Hematopoietic multipotent progenitor cell treated with erythropoietin and hydrocortisone succinate and interleukin-3 and kit ligand, for 4 days (in vitro differentiated cells): ENCODE results near the gene SMIM45.
"Not testable (repeated sequence)": the region's sequence is repeated elsewhere in the genome, so short reads cannot be mapped to it uniquely, and the experiment has no call there.

Experiments used
- DNase-seq: peaks from one replicate; pipeline ENCODE4 v3.0.0-alpha.2; 2015

SMIM45 gene

DNA sequence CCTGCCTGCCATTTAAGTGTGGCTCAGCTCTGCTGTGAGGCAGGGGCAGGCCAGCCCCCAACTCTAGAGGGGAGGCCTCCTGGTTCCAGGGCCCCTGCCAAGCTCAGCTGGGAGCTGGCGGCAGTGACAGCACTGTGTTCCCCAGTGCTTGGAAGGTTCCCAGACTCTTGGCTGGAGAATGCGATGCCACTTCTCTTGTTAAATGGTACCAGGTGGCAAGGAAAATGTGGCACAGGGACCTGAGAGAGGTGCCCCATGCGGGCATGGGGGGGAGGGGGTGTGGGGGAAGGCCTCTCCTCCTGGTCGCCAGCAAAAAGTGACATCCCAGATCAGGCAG is 17.0 kb upstream of the SMIM45 start:
- DNase-seq = no peak

- no peak for DNase-seq
Measured at GRCh38 chr22:41935509-41935908, 16.4 kb upstream of the SMIM45 start.

GRCh38 chr22:41936894-41937169 is 15.1 kb upstream of the SMIM45 start:
- no peak for DNase-seq

- peak; percentile 62 for DNase-seq
Measured at GRCh38 chr22:41939981-41940831, 11.7 kb upstream of the SMIM45 start.

- DNase-seq = peak; percentile 90
Measured at GRCh38 chr22:41940832-41941765, 10.9 kb upstream of the SMIM45 start.

DNA sequence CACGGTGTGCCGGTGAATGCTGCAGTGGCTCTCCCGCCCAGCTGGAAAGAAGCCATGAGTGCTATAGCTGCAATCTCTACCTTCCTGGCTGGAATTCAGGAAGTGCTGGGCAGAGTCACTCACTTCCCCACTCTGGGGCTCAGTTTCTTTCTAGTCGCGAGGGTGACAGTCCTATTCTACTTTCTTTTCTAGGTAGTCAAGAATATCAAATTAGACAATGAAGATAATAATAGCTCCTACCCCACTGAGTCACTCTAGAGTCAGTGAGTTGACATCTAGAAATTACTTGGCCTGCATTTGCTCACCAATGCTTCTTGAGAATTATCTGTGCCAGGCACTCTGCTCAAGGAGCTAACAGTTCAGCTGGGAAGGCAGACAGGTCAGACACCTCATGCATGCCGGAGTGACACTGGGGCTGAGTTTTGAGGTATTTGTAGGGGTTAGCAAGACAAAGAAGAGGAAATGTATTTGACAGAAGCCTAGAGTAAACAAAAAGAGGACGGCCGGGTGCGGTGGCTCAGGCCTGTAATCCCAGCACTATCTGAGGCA is 8.2 kb upstream of the SMIM45 start:
- no peak for DNase-seq

DNA sequence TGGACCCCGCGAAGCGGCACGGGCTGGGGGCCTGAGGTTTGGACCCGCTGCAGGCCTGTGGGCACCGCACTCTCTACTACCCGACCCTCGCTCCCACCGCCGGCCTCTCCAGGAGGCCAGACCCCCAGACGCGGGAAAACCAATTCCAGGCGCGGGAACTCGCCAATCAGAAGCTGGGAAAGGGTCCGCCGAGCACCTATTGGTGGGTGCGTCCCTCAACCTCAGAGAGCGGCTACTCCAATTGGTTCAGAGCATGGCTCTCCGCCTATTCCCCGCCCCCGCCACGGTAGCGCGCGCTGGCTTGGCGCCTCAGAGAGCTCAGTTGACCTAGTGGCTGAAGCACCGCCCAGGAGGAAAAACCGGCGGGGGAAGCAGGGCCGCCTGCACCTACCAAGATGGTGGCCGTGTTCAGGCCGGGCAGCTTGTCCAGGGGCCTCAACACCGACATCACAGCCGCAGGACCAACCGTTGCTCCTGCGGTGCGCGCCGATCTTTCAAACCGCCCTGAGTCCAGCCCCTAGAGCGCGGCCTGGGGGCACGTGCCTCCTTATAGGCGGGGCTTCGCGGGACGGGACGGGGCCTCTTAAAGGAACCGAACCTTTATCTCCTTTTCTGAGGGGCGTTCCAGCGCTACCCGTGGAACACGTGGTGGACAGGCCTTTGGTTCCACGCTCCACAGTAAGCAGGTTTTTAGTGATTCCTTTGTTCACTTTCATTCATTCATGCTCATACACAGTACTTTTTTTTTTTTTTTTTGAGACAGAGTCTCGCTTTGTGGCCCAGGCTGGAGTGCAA is 5.1 kb upstream of the SMIM45 start, which contains the start of gene CENPM:
Gene CENPM (minus strand): TSS at position 524 of the 795 bp plus-strand sequence. CDS start 76 bp downstream, at position 448.
- DNase-seq = peak; percentile 99

GRCh38 chr22:41947424-41948080 is 4.4 kb upstream of the SMIM45 start:
- DNase-seq = no peak

- no peak for DNase-seq
Measured at GRCh38 chr22:41948142-41948541, 3.8 kb upstream of the SMIM45 start.

DNA sequence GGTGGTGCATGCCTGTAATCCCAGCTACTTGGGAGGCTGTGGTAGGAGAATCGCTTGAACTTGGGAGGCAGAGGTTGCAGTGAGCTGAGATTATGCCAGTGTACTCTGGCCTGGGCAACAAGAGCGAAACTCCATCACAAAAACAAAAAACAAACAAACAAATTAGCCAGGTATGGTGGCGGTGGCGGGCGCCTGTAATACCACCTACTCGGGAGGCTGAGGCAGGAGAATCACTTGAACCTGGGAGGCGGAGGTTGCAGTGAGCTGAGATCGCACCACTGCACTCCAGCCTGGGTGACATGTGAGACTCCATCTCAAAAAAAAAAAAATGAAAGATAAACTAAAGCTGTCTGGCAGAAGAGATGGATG is 3.0 kb upstream of the SMIM45 start:
- not testable (repeated sequence) for DNase-seq

GRCh38 chr22:41949297-41949965 is 2.5 kb upstream of the SMIM45 start:
- no peak for DNase-seq

- no peak for DNase-seq
Measured at GRCh38 chr22:41952713-41953112, 763 bp downstream of the SMIM45 start.

DNA sequence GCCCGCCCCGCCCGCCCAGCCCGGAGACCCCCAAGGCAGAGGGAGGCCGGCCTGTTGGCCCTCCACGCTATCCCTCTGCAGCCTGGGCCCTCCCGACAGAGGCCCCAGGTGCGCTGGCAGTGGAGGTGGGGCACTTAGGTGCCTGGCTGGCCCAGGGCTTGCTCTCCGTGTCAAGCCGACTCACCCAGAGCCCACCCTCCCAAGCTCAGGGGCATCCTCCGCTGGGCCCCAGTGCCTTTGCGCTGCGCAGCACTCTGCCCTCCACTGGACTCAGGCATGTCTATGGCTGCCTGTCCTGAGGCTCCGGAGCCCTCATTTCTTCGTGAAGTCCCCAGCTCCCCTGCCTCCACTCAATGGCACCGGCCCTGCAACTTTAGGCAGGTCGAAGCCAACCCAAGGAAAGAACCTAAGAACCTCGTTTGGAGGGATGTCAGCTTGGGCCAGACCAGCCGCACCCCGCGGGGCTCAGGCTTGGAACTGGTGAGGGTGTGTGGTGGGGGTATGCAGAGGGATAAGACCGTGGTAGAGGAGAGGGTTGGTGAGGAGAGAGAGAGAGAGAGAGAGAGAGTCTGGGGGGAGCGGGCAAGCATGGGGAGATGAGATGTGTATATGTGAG is 6.1 kb downstream of the SMIM45 start:
- DNase-seq = no peak

DNA sequence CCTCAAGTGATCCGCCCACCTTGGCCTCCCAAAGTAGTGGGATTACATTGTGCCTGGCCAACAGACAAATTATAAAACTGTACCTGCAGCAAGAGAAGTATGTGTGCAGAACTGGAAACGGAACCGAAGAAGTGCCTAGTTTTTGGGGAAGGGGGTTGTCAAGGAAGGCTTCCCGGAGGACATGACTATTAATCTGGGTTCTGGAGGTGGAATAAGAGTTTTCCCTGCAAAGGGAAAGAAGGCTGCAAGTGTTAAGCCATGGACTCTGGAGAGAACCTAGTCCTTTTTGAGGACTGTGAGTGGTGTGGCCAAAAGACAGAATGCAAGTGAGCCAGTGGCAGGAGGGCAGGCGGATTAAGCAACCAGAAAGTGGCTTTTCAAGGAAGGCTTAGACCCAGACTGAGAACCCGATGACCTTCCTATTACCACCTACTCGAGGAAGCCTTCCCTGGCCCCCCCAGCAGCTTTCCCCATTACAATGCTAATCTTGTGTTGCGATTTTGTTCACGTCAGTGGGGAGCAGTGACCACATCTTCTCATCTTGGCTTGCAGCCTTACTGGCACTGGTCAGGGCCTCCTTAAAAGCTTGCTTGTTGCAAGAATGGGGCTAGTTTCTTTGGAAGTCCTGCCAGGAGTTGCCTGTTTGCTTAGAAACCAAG is 11.6 kb downstream of the SMIM45 start:
- no peak for DNase-seq

DNA sequence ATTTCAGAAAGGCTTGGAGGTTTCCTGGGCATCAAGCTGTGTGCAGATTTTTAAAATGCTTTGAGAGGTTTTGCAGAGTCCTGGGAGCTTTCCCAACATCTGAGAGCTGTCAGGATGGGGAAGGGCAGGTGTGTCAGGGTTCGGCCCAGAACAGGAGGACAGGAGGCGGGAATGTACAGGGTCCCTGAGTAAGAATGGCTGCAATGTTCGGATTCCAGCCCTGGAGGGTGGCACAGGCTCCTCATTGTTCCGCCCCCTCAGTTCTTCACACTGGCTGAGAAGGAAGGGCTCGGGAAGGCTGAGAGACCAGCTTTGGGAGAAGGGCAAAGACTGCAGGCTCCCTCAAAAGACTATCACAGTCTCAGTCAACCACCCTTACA is 12.2 kb downstream of the SMIM45 start:
- DNase-seq = no peak

DNA sequence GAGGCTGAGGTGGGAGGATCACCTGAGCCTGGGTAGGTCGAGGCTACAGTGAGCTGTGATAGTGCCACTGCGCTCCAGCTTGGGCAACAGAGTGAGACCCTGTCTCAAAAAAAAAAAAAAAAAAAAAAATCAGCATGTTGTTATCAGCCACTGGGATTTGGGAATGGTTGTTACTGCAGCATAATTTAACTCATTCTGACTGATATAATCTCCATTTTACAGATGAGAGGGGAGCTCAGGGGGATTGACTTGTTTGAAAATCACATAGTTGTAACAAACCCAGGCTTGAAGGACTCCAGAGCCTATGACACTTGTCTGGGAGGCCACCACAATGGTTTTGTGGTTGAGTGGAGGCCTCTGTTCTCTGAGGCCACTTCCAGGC is 14.3 kb downstream of the SMIM45 start:
- no peak for DNase-seq

- peak; percentile 90 for DNase-seq
Measured at GRCh38 chr22:41966607-41967240, 14.8 kb downstream of the SMIM45 start.

DNA sequence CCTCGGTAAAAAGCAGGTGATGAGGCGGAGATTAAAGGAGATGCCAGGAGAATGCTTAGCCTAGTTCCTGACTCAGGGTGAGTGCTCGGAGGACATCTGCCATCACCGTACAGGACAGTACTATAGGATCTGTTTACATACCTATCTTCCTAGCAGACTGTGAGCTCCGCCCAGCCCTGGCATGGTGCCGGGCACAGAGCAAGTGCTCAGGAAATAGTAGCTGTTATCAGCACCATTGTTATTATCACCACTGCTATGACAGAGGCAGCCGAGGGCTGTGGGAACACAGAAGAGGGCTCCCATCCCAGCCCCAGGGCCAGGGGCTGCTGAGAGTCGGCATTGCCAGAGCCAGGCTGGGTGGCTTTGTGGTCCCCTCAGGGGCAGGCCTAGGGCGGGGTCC is 16.7 kb downstream of the SMIM45 start:
- peak; percentile 88 for DNase-seq

DNA sequence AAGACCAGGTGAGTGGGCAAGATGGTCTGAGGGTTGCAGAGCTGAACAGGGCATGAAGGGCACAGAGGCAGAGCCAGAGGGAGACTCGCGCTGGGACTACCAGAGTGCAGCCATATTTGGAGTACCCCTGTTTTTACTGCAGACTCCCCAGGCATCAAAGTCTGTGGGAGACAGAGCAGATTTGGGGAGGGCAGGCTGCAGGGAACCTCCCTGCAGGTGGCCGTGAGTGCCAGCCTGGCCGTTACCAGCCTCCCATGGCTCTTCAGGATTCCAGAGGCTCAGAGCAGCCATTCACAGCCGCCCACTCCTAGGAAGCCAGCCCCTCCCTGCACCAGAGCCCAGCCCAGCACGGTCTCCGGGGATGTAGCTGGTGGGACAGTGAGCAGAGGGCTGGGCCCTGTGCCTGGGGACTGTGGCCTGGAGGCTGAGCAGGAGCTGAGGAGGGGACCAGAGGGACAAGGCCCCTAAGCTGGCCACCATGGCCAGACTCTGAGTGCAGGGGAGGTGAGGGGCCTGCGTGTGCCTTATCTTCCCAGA is 17.2 kb downstream of the SMIM45 start, which contains the start of gene SEPTIN3:
Gene SEPTIN3 (plus strand): TSS at position 334 of the 537 bp plus-strand sequence. CDS start 2,050 bp downstream, outside the sequence.
- no peak for DNase-seq

GRCh38 chr22:41970601-41971000 is 18.7 kb downstream of the SMIM45 start:
- peak; percentile 70 for DNase-seq
